GM18519 (cell line): Measurements from ENCODE around the gene ATP2C1.
"Not testable (repeated sequence)": the region's sequence is repeated elsewhere in the genome, so short reads cannot be mapped to it uniquely, and the experiment has no call there.

Experiments
- ATAC-seq: cut with Tn5 transposase; IDR thresholded peaks from one replicate; pipeline ENCODE4 v1.9.1; 2021; ENCODE audit warnings: mild to moderate bottlenecking, moderate library complexity; ENCODE audit not compliant: unreplicated experiment, low FRiP score

ATP2C1 gene

DNA sequence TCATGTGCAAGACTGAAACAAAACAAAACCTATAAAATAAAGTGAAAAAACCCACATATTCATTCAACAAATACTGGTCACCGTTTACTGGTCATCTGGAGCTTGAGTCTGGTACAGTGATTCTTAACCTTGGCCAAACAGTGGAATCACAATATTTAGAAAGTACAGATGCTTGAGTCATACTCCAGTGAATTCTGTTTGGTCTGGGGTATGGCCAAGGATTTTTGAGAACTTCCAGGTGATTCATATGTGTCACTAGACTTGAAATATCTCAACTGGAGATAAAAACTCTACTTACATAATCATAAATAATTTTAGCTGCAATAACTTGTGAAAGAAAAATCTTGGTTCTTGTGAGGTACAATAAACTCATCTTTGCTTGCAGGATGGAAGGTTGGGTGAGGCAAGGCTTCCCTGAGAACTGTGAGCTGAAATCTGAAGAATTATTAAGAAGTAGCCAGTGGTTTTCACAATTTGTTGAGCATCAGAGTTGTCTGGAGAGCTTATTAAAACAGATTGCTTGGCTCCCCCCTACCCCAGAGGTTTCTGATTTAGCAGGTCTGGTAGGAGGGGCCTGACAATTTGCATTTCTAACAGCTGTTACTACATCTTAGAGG, 142.4 kb downstream of the ATP2C1 start:
- no peak for ATAC-seq

DNA sequence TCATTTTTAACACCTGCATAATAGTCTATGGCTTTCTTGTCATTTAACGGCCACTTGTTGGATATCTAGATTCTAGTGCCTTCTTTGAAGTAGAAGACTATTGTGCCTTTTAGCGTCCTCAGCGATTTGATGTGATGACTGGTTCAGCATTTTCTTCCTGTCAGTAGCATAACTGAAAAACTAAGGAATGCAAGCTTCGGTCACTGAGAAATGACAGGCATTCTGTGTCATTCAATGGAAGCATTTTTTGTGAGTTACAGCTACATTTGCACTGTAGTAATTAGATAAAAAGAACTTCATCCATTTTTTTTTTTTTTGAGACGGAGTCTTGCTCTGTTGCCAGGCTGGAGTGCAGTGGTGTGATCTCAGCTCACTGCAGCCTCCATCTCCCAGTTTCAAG, 143.1 kb downstream of the ATP2C1 start:
- ATAC-seq = no peak

- ATAC-seq = no peak
These were observed 144.4 kb downstream of the ATP2C1 start for GRCh38 chr3:131038326-131038725.

- not testable (repeated sequence) for ATAC-seq
These were observed 148.5 kb downstream of the ATP2C1 start for GRCh38 chr3:131042271-131042985.

- ATAC-seq = no peak
These were observed 153.7 kb downstream of the ATP2C1 start for GRCh38 chr3:131047582-131047981.

GRCh38 chr3:131048030-131048429, 154.1 kb downstream of the ATP2C1 start:
- no peak for ATAC-seq

GRCh38 chr3:131050001-131050400, 156.1 kb downstream of the ATP2C1 start:
- no peak for ATAC-seq

- ATAC-seq = no peak
These were observed 159.4 kb downstream of the ATP2C1 start for GRCh38 chr3:131053043-131053859.
